Heart right ventricle (tissue), 16 donors: ENCODE measurements around the gene OTULIN. TPM values are rescaled to one million over a fixed set of nuclear protein-coding genes. Genes with fewer than 3 reads are reported as not detected.

Experiments used
- ATAC-seq, 8 donors: fragments of 200-7000 bp; cut with Tn5 transposase; one replicate each; pipeline ENCODE4 v1.9.1; 2020; ENCODE audit warnings: mild to moderate bottlenecking in 8 of 8, moderate library complexity in 8 of 8, moderate number of reproducible peaks in 1 of 8
- DNase-seq, 2 donors: peaks; one replicate each; pipeline ENCODE4 v3.0.0-alpha.2; 2020
- H3K27ac ChIP-seq, 10 donors: fragments of 200-600 bp; sonication (generic) in 2 of 10; one replicate each; pipeline versions ENCODE4 v1.5.0 to v1.8.0; 2020 to 2022; ENCODE audit warnings: mild to moderate bottlenecking in 3 of 10
- H3K27me3 ChIP-seq, 7 donors: fragments of 200-600 bp; one replicate each; pipeline ENCODE4 v1.8.0; 2021 to 2022; ENCODE audit warnings: mild to moderate bottlenecking in 2 of 7
- H3K36me3 ChIP-seq, 9 donors: fragments of 200-600 bp; sonication (generic) in 1 of 9; one replicate each; pipeline versions ENCODE4 v1.5.0 to v1.8.0; 2020 to 2022; ENCODE audit warnings: mild to moderate bottlenecking in 2 of 9
- H3K4me1 ChIP-seq, 9 donors: fragments of 200-600 bp; sonication (generic) in 1 of 9; one replicate each; pipeline versions ENCODE4 v1.5.0 to v1.8.0; 2020 to 2022; ENCODE audit warnings: mild to moderate bottlenecking in 4 of 9
- H3K4me3 ChIP-seq, 10 donors: fragments of 200-600 bp; sonication (generic) in 2 of 10; one replicate each; pipeline versions ENCODE4 v1.5.0 to v1.8.0; 2020 to 2022; ENCODE audit warnings: mild to moderate bottlenecking in 7 of 10, moderate library complexity in 2 of 10
- H3K9me3 ChIP-seq, 11 donors: fragments of 200-600 bp in 10 of 11; sonication (generic) in 2 of 11; one replicate each; pipeline versions ENCODE4 v1.5.0 to v1.8.0; 2013 to 2022; ENCODE audit warnings: mild to moderate bottlenecking in 2 of 11, control low read depth in 1 of 11, moderate library complexity in 1 of 11
- CTCF ChIP-seq, 9 donors: fragments of 200-600 bp; sonication (generic) in 2 of 9; IDR thresholded peaks; one replicate each; pipeline versions ENCODE4 v1.5.0 to v1.8.0; 2021 to 2022; ENCODE audit warnings: antibody characterized with exemption in 9 of 9, mild to moderate bottlenecking in 5 of 9, moderate library complexity in 1 of 9
- WGBS, 2 donors: extraction: QIAGEN DNeasy Blood & Tissue Kit; methylation state at CpG; one replicate each; pipeline ENCODE4 v1.1.7; 2013; ENCODE audit warnings: inconsistent platforms in 1 of 2; 5-methylcytosine and 5-hydroxymethylcytosine counted together
- intact Hi-C, 10 donors: fragments of 100-400 bp; cut with DNase I; formaldehyde crosslinking; loops; one replicate each; pipeline versions ENCODE4 v1.11.1 to v1.14.2; 2022
- polyA plus RNA-seq, 2 donors: library from polyadenylated mRNA; stranded (reverse); fragments of 200-250 nt; gene quantifications; one replicate each; pipeline ENCODE4 v1.2.3, GENCODE V29; 2013
- total RNA-seq, 10 donors: library from RNA; stranded (reverse); fragmentation: NEBNext Ultra II Directional in 3 of 10; extraction: Animal tissue kit (Norgen Biotek cat#: 25700) in 3 of 10; gene quantifications; one replicate each; pipeline versions ENCODE4 v1.2.1 to v1.2.4, GENCODE V29; 2021 to 2023
- donor health status: Arrhythmogenic right ventricular cardiomyopathy.
- donor health status: ischemic (EF 13 %, LVEDD 7.1; RV severe dilation, severe dysfunction).
- donor health status: healthy with polysubstance abuse.
- donor health status: DM: no; HTN: yes; CAD: no.
- donor health status: DM: no; HTN: no; CAD: no.
- donor health status: ischemic (EF 25% LVEDD 6.9; RV normal size, moderate dysfunction).
- donor health status: ischemic (EF 25% LVEDD 5.7; RV mildly dilated, moderate dysfunction).
- donor health status: healthy.
- donor health status: DM: yes; HTN: yes; CAD: no.
- donor health status: Ischemic cardiomyopathy.
- donor health status: ischemic (EF 35%, LVEDD 5.7; RV mildly dilated, moderate dysfunction).
- donor health status: nonischemic (EF 11% LVEDD 7.7; RV severe dilation, severe dysfunction).
- donor health status: DM: yes; HTN: yes; CAD: no.
- donor health status: PGD.
- donor health status: ischemic (EF 29% LVEDD 5.4; RV normal size, mild dysfunction).
- donor health status: nonischemic (EF 23%, LVEDD 6.1; RV moderate dilation, normal function).

Gene OTULIN
- total and polyA plus RNA-seq, 12 donors, result 4.4 to 35.1 (median 24.6) TPM

GRCh38 chr5:14679595-14679994, 15.1 kb downstream of the OTULIN start:
- no peak for ATAC-seq
- peak overlapping the region in 9 of 10 donors; percentile 33 to 87 (median 67) for H3K27ac ChIP-seq
- 61 to 69% methylated on average over 1 of the region's 1 CpG for WGBS, 2 donors

GRCh38 chr5:14681236-14681752, 16.8 kb downstream of the OTULIN start:
- peak in 7 of 8 donors; percentile 56 to 81 (median 64) for ATAC-seq
- H3K9me3 ChIP-seq, result no peaks in the 10 kb centered on the region
- peak in 1 of 2 donors; percentile 48 for DNase-seq
- TF ChIP-seq CTCF (IDR thresholded peaks at IDR 0.05), result peak in 2 of 9 donors; percentile 6 to 9
- no peak overlapping the region for H3K4me3 ChIP-seq
- intact Hi-C loops, result loop anchor here in 2 of 10 donors (10.0 kb wide), 2 partner anchors 324 to 334 kb away; no protein-coding TSS in a partner anchor
- H3K4me1 ChIP-seq, result peaks cover 4 to 92% (median 42%) of the 10 kb centered on the region in 9 donors
- peak overlapping the region in 9 of 10 donors; percentile 28 to 87 (median 67) for H3K27ac ChIP-seq
- WGBS, 2 donors, result 52 to 72% methylated on average over 10 of the region's 10 CpGs
- peaks cover 0 to 76% (median 8%) of the 10 kb centered on the region in 9 donors for H3K36me3 ChIP-seq
- no peaks in the 10 kb centered on the region for H3K27me3 ChIP-seq

More at GRCh38 chr5:14679595-14679994, 15.1 kb downstream of the OTULIN start:
- Histone ChIP-seq H3K27me3 (no peaks in the 10 kb centered on the region), H3K4me1 (peaks cover 11 to 88% (median 46%) of the 10 kb centered on the region in 9 donors), H3K4me3 (no peak overlapping the region), H3K9me3 (no peaks in the 10 kb centered on the region), H3K36me3 (peaks cover 0 to 69% (median 8%) of the 10 kb centered on the region in 9 donors)
- no peak for DNase-seq
- intact Hi-C loops, result no loop called here
- TF ChIP-seq CTCF (IDR thresholded peaks at IDR 0.05), result no peak

GRCh38 chr5:14683906-14684455, 19.5 kb downstream of the OTULIN start:
- intact Hi-C loops, result loop anchor here in 2 of 10 donors (10.0 kb wide), 2 partner anchors 321 to 331 kb away; no protein-coding TSS in a partner anchor
- 43 to 56% methylated on average over 4 of the region's 4 CpGs for WGBS, 2 donors
- Histone ChIP-seq H3K27ac (peak overlapping the region; percentile 33 to 87 (median 70)), H3K27me3 (no peaks in the 10 kb centered on the region), H3K9me3 (no peaks in the 10 kb centered on the region), H3K4me3 (no peak overlapping the region), H3K36me3 (peaks cover 0 to 95% (median 20%) of the 10 kb centered on the region in 9 donors), H3K4me1 (peaks cover 0 to 83% (median 33%) of the 10 kb centered on the region in 9 donors)
- peak in 1 of 8 donors; percentile 18 for ATAC-seq
- TF ChIP-seq CTCF (IDR thresholded peaks at IDR 0.05), result no peak
- no peak for DNase-seq

GRCh38 chr5:14684757-14685156, 20.2 kb downstream of the OTULIN start:
- Histone ChIP-seq H3K4me3 (no peak overlapping the region), H3K9me3 (no peaks in the 10 kb centered on the region), H3K36me3 (peaks cover 0 to 96% (median 26%) of the 10 kb centered on the region in 9 donors), H3K4me1 (peaks cover 0 to 76% (median 27%) of the 10 kb centered on the region in 9 donors), H3K27ac (peak overlapping the region; percentile 33 to 87 (median 70)), H3K27me3 (no peaks in the 10 kb centered on the region)
- peak; percentile 14 to 69 (median 60) for ATAC-seq
- TF ChIP-seq CTCF (IDR thresholded peaks at IDR 0.05), result no peak
- WGBS, 2 donors, result 43 to 57% methylated on average over 5 of the region's 5 CpGs
- intact Hi-C loops, result loop anchor here in 8 of 10 donors (5.0 to 10.0 kb wide), 5 partner anchors 43 to 330 kb away; no protein-coding TSS in a partner anchor
- DNase-seq, result peak in 1 of 2 donors; percentile 30
